GM12875 (cell line): ENCODE results near the gene TCF7L2.

Source experiments
- H3K4me3 ChIP-seq: one replicate; pipeline ENCODE4 v1.5.1; 2011; ENCODE audit warnings: low read depth, low read length, control low read depth
- CTCF ChIP-seq: IDR thresholded peaks from 2 replicates; pipeline ENCODE4 v1.5.1; 2011; ENCODE audit warnings: low read depth, mild to moderate bottlenecking, control low read depth, inconsistent platforms, low read length, moderate library complexity, borderline replicate concordance; ENCODE audit not compliant: insufficient read depth

TCF7L2 gene

GRCh38 chr10:112953174-112954159 lies 3.4 kb downstream of the TCF7L2 start:
- no peak for TF ChIP-seq CTCF
- H3K4me3 ChIP-seq, result no peak overlapping the region

- TF ChIP-seq CTCF, result no peak
- no peak overlapping the region for H3K4me3 ChIP-seq
Measured at GRCh38 chr10:112954974-112955581, 5.0 kb downstream of the TCF7L2 start.

- no peak for TF ChIP-seq CTCF
- H3K4me3 ChIP-seq, result no peak overlapping the region
Measured at GRCh38 chr10:112955582-112956421, 5.8 kb downstream of the TCF7L2 start.

GRCh38 chr10:112956631-112957350 lies 6.7 kb downstream of the TCF7L2 start:
- H3K4me3 ChIP-seq, result no peak overlapping the region
- TF ChIP-seq CTCF, result no peak

GRCh38 chr10:112957640-112958092 lies 7.6 kb downstream of the TCF7L2 start:
- TF ChIP-seq CTCF, result no peak
- no peak overlapping the region for H3K4me3 ChIP-seq

GRCh38 chr10:112958275-112958995 lies 8.4 kb downstream of the TCF7L2 start:
- H3K4me3 ChIP-seq, result no peak overlapping the region
- no peak for TF ChIP-seq CTCF
